ENCODE measurements around the gene PTPRB. TPM values are rescaled to one million over a fixed set of nuclear protein-coding genes. Genes with fewer than 3 reads are reported as not detected.

Gene PTPRB
- total RNA-seq, 4 donors from 2014 or later, result 12.5 to 40.3 (median 26.8) TPM

DNA sequence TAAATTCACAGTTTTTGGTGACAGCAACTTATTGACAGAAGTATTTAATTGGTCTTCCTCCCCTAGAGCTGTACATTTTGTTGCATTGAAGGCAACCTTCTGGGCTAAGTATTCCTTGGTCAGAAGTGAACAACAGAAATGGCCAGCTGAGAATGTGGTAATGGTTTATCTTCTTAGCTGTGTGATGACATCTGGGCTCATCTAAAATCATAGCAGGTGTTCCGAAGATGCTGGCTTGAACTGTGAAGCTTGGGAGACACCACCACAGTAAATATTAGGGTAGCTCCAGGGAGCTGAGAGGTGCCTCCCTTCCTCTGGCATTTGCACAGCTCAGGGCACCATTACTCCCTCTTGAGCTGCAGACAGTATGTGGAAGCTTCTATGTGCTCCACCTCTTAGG lies 3.7 kb upstream of the PTPRB start:
- H3K4me3 ChIP-seq, result no peak overlapping the region
- H3K27me3 ChIP-seq, result peaks cover 5% of the 10 kb centered on the region
- H3K27ac ChIP-seq, result no peak overlapping the region
- 57 to 86% methylated on average over 1 of the region's 1 CpG for WGBS, 2 donors (ENCODE audit: low coverage in 1 of 2)
- TF ChIP-seq POLR2AphosphoS5 (IDR thresholded peaks at IDR 0.05) (no peak), POLR2A (IDR thresholded peaks at IDR 0.05) (no peak), EP300 (IDR thresholded peaks at IDR 0.05) (no peak)
- TF ChIP-seq, protein P1, sequence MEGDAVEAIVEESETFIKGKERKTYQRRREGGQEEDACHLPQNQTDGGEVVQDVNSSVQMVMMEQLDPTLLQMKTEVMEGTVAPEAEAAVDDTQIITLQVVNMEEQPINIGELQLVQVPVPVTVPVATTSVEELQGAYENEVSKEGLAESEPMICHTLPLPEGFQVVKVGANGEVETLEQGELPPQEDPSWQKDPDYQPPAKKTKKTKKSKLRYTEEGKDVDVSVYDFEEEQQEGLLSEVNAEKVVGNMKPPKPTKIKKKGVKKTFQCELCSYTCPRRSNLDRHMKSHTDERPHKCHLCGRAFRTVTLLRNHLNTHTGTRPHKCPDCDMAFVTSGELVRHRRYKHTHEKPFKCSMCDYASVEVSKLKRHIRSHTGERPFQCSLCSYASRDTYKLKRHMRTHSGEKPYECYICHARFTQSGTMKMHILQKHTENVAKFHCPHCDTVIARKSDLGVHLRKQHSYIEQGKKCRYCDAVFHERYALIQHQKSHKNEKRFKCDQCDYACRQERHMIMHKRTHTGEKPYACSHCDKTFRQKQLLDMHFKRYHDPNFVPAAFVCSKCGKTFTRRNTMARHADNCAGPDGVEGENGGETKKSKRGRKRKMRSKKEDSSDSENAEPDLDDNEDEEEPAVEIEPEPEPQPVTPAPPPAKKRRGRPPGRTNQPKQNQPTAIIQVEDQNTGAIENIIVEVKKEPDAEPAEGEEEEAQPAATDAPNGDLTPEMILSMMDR (IDR thresholded peaks at IDR 0.05), result no peak
- H3K36me3 ChIP-seq, result no peaks in the 10 kb centered on the region
- ATAC-seq, result no peak
- no peaks in the 10 kb centered on the region for H3K9me3 ChIP-seq
- H3K4me1 ChIP-seq, result peaks cover 0 to 11% (median 0%) of the 10 kb centered on the region in 3 donors

DNA sequence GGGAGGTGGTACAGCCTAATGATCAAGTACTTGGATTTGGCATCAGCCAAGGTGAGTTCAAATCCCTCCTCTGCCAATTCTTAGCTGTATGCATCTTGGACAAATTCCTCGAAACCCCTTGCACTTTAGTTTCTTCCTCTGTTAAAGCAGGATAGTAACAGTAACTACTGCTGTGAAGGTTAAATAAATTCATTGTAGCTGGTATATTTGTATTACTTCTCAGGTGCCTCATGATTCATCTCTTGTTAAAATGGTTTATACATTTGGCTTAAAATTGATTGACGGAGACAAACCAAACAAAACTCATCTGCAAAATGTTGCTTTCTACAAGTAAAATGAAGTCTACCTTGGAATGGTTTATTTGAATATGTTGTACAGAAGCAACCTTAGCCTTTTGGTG lies 2.3 kb upstream of the PTPRB start:
- ATAC-seq, result no peak
- no peak for TF ChIP-seq POLR2AphosphoS5 (IDR thresholded peaks at IDR 0.05)
- no peak for TF ChIP-seq EP300 (IDR thresholded peaks at IDR 0.05)
- TF ChIP-seq, protein P1 (IDR thresholded peaks at IDR 0.05), result no peak
- TF ChIP-seq POLR2A (IDR thresholded peaks at IDR 0.05), result no peak
- no peak overlapping the region for H3K27ac ChIP-seq
- H3K9me3 ChIP-seq, result no peaks in the 10 kb centered on the region
- H3K36me3 ChIP-seq, result no peaks in the 10 kb centered on the region
- H3K27me3 ChIP-seq, result peaks cover 5% of the 10 kb centered on the region
- no peaks in the 10 kb centered on the region for H3K4me1 ChIP-seq
- no peak overlapping the region for H3K4me3 ChIP-seq
- 79 to 80% methylated on average over 2 of the region's 2 CpGs for WGBS, 2 donors (ENCODE audit: low coverage in 1 of 2)

DNA sequence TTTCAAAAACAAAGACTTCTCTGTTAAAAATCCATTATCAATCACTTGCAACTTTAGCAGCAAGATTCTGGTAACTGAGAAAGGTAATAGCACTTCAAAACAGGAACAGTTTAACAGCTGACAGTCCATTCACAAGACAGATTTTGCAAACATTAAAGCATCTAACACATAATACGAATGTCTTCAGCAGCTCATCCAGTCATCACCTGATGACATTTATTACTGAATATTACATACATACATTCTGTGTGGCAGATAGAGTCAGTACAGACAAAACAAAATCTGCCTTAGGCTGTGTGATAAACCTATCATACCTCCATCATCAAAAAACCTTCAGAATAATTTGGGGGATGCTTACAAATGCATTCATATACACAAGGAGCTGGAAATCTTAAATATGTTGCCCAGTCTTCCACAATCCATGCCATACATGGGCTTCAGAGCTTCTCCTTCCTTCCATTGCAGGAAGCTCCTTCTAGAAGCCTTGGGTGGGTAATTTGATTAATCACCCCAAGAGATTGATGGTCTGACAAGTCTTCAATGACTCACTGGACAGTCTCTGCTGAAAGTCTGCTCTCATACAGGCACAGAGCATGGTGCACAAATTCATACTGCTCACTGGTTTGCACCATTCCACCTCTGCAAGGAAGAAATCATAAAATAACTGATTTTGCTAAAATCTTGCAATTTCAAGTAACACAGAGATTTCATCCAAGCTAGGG lies 1.6 kb upstream of the PTPRB start:
- Histone ChIP-seq H3K27ac (no peak overlapping the region), H3K9me3 (no peaks in the 10 kb centered on the region), H3K27me3 (peaks cover 5% of the 10 kb centered on the region), H3K36me3 (no peaks in the 10 kb centered on the region), H3K4me3 (no peak overlapping the region), H3K4me1 (no peaks in the 10 kb centered on the region)
- 50 to 78% methylated on average over 1 of the region's 1 CpG for WGBS, 2 donors (ENCODE audit: low coverage in 1 of 2)
- ATAC-seq, result no peak
- no peak for TF ChIP-seq POLR2A (IDR thresholded peaks at IDR 0.05)
- TF ChIP-seq POLR2AphosphoS5 (IDR thresholded peaks at IDR 0.05), result no peak
- no peak for TF ChIP-seq EP300 (IDR thresholded peaks at IDR 0.05)
- TF ChIP-seq, protein P1 (IDR thresholded peaks at IDR 0.05), result no peak

DNA sequence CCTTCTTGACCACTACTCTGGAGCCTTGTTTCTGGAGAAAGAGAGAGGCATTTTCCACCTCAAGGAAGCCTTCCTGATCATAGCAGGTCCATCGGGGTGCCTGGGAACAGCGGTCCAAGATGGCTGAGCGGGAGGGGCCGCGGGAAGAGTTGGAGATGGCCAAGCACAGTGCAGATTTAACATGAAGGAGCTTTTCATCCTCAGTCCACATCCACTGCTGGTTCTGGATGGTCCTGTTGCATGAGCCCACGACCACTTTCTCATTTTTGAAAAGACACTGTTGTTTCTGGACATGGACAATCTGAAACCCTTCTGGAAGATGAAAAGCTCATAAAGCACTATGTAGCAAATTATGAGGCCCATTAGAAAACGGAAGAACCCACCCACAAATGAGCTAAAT lies 1.5 kb downstream of the PTPRB start:
- no peaks in the 10 kb centered on the region for H3K36me3 ChIP-seq
- no peak for ATAC-seq
- H3K4me1 ChIP-seq, result no peaks in the 10 kb centered on the region
- H3K4me3 ChIP-seq, result peak overlapping the region in 1 of 2 donors; percentile 28
- H3K27ac ChIP-seq, result peak overlapping the region in 1 of 4 donors; percentile 5
- peaks cover 5% of the 10 kb centered on the region for H3K27me3 ChIP-seq
- 60 to 70% methylated on average over 1 to 5 of the region's 7 CpGs for WGBS, 2 donors (ENCODE audit: low coverage in 1 of 2)
- H3K9me3 ChIP-seq, result no peaks in the 10 kb centered on the region
- TF ChIP-seq POLR2AphosphoS5 (IDR thresholded peaks at IDR 0.05) (no peak), EP300 (IDR thresholded peaks at IDR 0.05) (no peak), POLR2A (IDR thresholded peaks at IDR 0.05) (no peak)
- TF ChIP-seq, protein P1 (IDR thresholded peaks at IDR 0.05), result no peak
